GM19240 (cell line): ENCODE data around the gene TMEM94.
A peak's percentile ranks its signal among the peaks of the same experiment; 100 is the strongest.
"Not testable (repeated sequence)": the region's sequence is repeated elsewhere in the genome, so short reads cannot be mapped to it uniquely, and the experiment has no call there.

Experiments
- DNase-seq: peaks from one replicate; pipeline ENCODE4 v3.0.0; 2011; ENCODE audit warnings: low spot score; ENCODE audit not compliant: insufficient read length

TMEM94 gene

GRCh38 chr17:75456417-75457046, at the start of gene TMEM94:
Gene TMEM94 (plus strand): TSS chr17:75456635. CDS start chr17:75471906, 15,271 bp downstream.
- peak; percentile 92 for DNase-seq

- DNase-seq, result no peak
Observed at GRCh38 chr17:75407655-75408352, 48.6 kb upstream of the TMEM94 start.

- no peak for DNase-seq
Observed at GRCh38 chr17:75410141-75410540, 46.3 kb upstream of the TMEM94 start.

- DNase-seq, result no peak
Observed at GRCh38 chr17:75411328-75412067, 44.9 kb upstream of the TMEM94 start.

- DNase-seq, result peak; percentile 73
Observed at GRCh38 chr17:75412455-75413317, 43.7 kb upstream of the TMEM94 start.

GRCh38 chr17:75414488-75414887, 41.9 kb upstream of the TMEM94 start:
- DNase-seq, result no peak

GRCh38 chr17:75416006-75416405, 40.4 kb upstream of the TMEM94 start:
- no peak for DNase-seq

- DNase-seq, result no peak
Observed at GRCh38 chr17:75417054-75417580, 39.3 kb upstream of the TMEM94 start.

- DNase-seq, result no peak
Observed at GRCh38 chr17:75418531-75418930, 37.9 kb upstream of the TMEM94 start.

- DNase-seq, result no peak
Observed at GRCh38 chr17:75428543-75429469, 27.6 kb upstream of the TMEM94 start.

- DNase-seq, result no peak
Observed at GRCh38 chr17:75430159-75430974, 26.1 kb upstream of the TMEM94 start.

GRCh38 chr17:75433218-75433783, 23.1 kb upstream of the TMEM94 start:
- no peak for DNase-seq

- not testable (repeated sequence) for DNase-seq
Observed at GRCh38 chr17:75434433-75434832, 22.0 kb upstream of the TMEM94 start.

- DNase-seq, result not testable (repeated sequence)
Observed at GRCh38 chr17:75437404-75437803, 19.0 kb upstream of the TMEM94 start.

GRCh38 chr17:75439287-75439686, 17.1 kb upstream of the TMEM94 start:
- no peak for DNase-seq

- DNase-seq, result no peak
Observed at GRCh38 chr17:75440738-75441448, 15.5 kb upstream of the TMEM94 start.

- no peak for DNase-seq
Observed at GRCh38 chr17:75442168-75443103, 14.0 kb upstream of the TMEM94 start.
